HT1080 (cell line): ENCODE results near the gene RAB37. TPM values are rescaled to one million over a fixed set of nuclear protein-coding genes. Genes with fewer than 3 reads are reported as not detected.

Experiments
- DNase-seq: peaks from one replicate; pipeline ENCODE4 v3.0.0-alpha.2; 2015; ENCODE audit warnings: low read depth
- total RNA-seq: library from RNA; depleted of rRNA; stranded (reverse); fragments of >200 nt; shearing (Covaris generic); gene quantifications from 2 replicates; pipeline ENCODE4 v1.2.3, GENCODE V29; 2014

Gene RAB37
- total RNA-seq, 1 experiment from 2014 or later: 0.11 TPM

- DNase-seq: no peak
Observed at GRCh38 chr17:74776990-74777389, 39.9 kb downstream of the RAB37 start.

GRCh38 chr17:74777901-74778515, 41.0 kb downstream of the RAB37 start:
- no peak for DNase-seq

GRCh38 chr17:74778960-74779359, 41.9 kb downstream of the RAB37 start:
- no peak for DNase-seq

GRCh38 chr17:74779501-74779900, 42.4 kb downstream of the RAB37 start:
- no peak for DNase-seq

- DNase-seq: no peak
Observed at GRCh38 chr17:74779948-74780400, 42.9 kb downstream of the RAB37 start.

- peak; percentile 66 for DNase-seq
Observed at GRCh38 chr17:74780443-74781238, 43.6 kb downstream of the RAB37 start.

- DNase-seq: no peak
Observed at GRCh38 chr17:74782571-74782970, 45.5 kb downstream of the RAB37 start.

- no peak for DNase-seq
Observed at GRCh38 chr17:74784125-74784810, 47.2 kb downstream of the RAB37 start.

GRCh38 chr17:74785096-74785980, 48.3 kb downstream of the RAB37 start:
- DNase-seq: no peak

- DNase-seq: no peak
Observed at GRCh38 chr17:74785981-74786360, 48.9 kb downstream of the RAB37 start.

- DNase-seq: no peak
Observed at GRCh38 chr17:74786431-74787055, 49.5 kb downstream of the RAB37 start.

- DNase-seq: no peak
Observed at GRCh38 chr17:74790161-74791058, 53.4 kb downstream of the RAB37 start.

- no peak for DNase-seq
Observed at GRCh38 chr17:74792586-74793105, 55.6 kb downstream of the RAB37 start.

- no peak for DNase-seq
Observed at GRCh38 chr17:74795327-74796020, 58.4 kb downstream of the RAB37 start.

- no peak for DNase-seq
Observed at GRCh38 chr17:74796211-74796610, 59.2 kb downstream of the RAB37 start.

GRCh38 chr17:74796866-74797265, 59.8 kb downstream of the RAB37 start:
- DNase-seq: no peak
